Fibroblast of peridontal ligament (primary cell): Measurements from ENCODE around the gene HCRTR1.

Experiments used
- DNase-seq: peaks from one replicate; pipeline ENCODE4 v3.0.0-alpha.2; 2010; ENCODE audit errors: extremely low read depth

Gene HCRTR1

GRCh38 chr1:31626223-31627207, 9.0 kb downstream of the HCRTR1 start:
- DNase-seq = no peak

DNA sequence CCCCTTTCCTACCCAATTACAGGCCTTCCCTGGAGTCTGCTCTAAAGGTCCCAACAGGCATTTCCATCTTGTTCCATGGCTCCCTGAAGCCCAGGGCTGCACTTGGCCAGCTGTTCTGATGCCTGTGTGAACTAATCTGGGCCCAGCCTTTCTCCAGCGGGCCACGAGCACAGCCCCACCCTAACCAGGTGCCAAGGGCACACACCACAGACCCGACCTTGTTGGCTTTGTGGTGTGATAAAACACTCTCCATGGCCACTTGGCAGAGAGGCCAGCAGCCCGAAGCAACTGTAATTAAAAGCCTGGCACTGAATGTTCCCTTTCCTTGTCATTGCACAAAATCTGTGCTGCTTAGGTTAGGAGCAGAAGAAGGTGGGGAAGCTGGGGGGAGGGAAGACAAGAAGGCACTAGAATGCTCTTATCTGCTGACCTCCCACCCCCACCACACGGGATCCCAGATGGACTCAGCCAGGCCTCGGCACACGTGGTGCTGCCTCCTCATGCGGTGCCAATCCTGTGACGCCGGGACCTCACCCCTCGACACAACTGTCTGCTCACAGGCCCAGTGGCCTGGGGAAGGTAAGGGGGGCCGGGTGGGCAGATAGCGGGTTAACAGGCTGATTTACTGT, 9.9 kb downstream of the HCRTR1 start:
- DNase-seq = no peak

GRCh38 chr1:31627930-31628559, 10.6 kb downstream of the HCRTR1 start:
- DNase-seq = no peak

GRCh38 chr1:31628931-31629556, 11.6 kb downstream of the HCRTR1 start:
- no peak for DNase-seq

GRCh38 chr1:31632649-31633048, 15.2 kb downstream of the HCRTR1 start:
- DNase-seq = no peak

DNA sequence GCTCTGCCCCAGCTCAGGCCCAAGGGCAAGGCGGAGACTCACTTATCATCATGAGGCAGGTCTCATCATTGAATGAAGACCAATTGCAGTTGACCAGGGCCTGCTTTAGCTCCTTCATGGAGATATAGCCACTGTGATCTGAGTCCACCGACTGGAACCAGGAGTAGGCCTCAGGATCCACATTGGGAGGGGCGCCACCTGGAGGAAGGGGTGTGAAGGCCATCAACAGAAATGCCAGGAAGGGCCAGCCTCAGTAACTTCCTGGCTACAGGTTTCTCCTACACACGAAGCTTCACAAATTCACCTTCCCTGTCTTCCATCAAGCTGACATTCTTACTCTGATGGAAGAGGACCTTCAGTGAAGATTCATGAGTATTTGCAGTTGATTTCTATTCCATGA, 15.6 kb downstream of the HCRTR1 start:
- no peak for DNase-seq

DNA sequence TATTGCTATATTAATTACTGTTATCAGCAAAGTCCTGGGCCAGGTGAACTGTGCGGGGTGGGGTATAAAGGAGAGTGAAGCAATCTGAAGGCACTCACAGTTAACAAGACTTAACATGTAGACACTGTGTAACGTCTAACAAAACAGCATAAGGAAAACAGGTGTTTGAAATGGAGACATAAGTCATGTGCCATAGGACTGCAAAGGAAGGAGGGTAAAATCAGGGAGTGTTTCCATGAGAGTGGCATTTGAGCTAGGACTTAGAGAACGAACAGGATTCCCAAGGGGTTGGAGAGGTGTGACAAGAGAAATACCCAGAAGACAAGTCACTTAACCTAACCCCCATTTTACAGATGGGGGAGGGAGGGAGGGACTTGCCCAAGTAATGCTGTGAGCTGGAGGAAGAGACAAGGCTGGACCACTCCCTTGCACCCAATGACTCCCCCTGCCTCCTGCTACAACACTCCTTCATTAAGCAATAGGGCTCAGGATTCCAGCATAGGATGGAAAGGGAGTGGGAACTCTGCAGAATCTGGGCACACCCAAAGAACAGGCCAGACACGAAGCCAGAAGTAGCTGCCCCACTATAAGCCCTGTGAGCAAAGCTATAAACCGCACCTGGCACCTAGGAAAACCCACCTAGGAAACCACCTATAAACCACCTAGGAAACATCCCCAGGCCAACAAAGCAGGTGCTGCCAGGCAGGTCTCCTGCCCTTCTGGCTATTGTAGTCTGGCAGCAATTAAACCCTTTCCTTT, 20.6 kb downstream of the HCRTR1 start:
- DNase-seq = no peak

DNA sequence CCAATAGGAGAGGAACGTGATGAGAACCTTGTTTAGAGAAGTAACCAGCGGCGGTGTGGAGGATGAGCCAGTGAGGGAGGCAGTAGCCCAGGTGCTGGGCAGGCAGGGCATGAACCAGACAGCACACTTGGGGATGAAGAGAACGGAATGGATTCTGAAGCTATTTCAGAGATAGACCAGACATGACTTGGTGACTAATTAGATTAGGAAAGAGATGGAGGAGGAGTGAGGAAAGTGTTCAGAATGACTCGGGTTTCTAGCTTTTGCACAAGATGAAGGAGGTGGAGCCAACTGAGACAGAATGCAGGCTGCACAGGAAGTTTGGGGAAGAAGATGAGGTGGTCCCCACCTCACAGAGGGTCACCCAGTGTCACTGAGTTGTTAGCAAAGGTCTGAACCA, 22.1 kb downstream of the HCRTR1 start:
- peak; percentile 67 for DNase-seq

DNA sequence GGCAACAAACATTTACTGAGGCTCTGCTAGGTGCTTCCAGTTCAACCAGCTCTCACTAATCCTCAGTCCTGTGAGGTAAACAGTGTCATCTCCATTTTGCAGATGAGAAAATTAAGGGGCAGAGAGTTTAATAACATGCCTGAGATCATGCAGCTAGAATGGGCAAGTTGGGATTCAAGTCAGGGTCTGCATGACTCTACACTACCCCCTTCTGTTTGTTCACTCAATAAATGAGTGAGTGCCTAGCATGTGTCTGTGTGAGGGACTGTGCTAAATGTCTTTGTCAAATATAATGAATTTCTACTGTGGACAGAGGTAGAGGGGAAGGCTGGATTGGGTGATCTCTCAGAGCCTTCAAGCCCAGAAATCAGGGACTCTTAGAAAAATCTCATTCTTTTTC, 22.7 kb downstream of the HCRTR1 start:
- no peak for DNase-seq

DNA sequence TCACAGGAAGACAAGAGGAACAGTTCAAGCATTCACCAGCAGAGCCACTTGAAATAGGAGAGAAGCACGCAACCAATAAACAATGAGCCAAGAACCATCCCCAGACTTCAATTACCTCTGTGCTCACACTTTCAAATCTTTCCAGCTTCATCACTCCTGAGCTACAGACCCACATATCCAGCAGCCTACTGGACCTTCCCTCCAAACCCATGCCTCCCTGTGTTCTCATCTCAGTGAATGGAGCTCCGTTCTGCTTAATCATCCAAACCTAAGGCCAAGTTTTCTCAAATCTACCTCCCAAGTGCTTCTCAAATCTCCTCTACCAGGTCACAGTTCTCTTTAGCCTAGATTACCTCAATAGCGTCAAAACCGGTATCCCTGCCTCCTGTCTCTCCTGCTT, 23.5 kb downstream of the HCRTR1 start:
- no peak for DNase-seq

GRCh38 chr1:31642366-31642765, 24.9 kb downstream of the HCRTR1 start:
- no peak for DNase-seq

- DNase-seq = no peak
Observed at GRCh38 chr1:31642897-31643296, 25.4 kb downstream of the HCRTR1 start.

- no peak for DNase-seq
Observed at GRCh38 chr1:31643976-31644559, 26.6 kb downstream of the HCRTR1 start.

DNA sequence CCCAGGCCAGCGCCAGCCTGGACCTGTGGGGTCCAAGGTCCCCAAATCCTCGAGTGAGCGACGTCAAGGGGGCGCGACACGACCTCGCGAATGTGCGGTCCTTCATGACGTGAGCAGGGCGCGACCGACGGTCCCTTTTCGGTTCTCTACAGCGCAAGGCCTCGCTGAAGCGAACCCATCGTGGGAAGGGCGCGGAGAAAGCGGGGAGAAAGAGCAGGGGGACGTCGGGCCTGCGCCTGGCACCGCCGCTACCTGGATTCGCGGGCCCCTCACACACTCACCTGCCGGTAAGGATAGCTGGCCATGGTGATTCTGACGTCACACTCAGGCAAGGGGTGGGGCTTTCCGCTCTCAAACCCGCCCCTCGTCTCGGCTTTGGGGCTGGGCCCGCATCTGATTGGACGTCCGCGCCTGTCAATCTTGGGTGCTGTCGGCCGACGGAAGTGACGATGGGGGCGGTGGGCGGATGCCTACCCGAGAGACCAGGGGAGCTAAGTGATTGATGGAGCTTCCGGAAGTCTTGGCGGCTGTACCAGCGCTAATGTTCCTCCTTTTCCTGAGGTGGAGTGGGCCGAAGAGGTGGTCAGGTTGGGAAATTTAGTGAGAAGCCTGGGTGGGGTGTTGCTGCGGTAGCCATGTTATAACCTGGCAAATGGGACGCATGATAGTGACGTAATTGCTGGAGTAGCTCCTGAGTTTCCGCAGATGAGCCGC, 27.2 kb downstream of the HCRTR1 start, which contains the start of gene PEF1:
Gene PEF1 (minus strand): TSS at position 317 of the 714 bp plus-strand sequence. CDS start 12 bp downstream, at position 305.
- DNase-seq = peak; percentile 97

DNA sequence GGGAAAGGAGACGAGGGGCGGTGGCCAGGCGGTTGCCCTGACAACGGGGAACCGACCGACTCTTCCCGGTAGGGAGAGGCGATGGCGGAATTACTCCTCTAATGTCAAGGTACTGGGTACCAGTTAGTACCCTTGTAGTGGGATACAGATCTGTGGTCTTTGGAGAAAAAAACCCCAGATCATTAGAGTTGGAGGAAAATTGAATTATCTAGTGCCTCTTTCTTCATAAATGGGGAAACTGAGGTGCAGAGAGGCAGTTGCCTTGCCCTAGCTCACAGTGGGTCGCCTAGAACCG, 27.7 kb downstream of the HCRTR1 start:
- no peak for DNase-seq

- no peak for DNase-seq
Observed at GRCh38 chr1:31646259-31646960, 28.9 kb downstream of the HCRTR1 start.

DNA sequence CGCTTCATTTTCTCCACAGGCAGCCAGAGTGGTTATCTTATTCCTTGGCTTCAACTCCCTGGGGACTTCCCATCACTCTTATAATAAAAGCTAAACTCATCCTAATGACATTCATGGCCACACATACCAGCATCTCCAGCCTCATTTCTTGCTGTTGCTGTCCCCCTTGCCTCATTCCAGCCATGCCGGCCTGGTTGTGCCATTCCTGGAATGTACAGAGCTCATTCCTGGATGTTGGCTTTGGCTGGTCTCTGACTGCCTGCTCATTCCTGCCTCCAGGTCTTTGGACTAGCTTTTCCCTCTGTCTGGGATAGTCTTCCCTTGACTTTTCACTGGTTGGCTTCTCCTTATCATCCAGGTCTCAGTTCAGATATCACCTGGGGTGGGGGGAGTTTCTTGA, 29.6 kb downstream of the HCRTR1 start:
- DNase-seq = peak; percentile 27

GRCh38 chr1:31648190-31648589, 30.7 kb downstream of the HCRTR1 start:
- no peak for DNase-seq

DNA sequence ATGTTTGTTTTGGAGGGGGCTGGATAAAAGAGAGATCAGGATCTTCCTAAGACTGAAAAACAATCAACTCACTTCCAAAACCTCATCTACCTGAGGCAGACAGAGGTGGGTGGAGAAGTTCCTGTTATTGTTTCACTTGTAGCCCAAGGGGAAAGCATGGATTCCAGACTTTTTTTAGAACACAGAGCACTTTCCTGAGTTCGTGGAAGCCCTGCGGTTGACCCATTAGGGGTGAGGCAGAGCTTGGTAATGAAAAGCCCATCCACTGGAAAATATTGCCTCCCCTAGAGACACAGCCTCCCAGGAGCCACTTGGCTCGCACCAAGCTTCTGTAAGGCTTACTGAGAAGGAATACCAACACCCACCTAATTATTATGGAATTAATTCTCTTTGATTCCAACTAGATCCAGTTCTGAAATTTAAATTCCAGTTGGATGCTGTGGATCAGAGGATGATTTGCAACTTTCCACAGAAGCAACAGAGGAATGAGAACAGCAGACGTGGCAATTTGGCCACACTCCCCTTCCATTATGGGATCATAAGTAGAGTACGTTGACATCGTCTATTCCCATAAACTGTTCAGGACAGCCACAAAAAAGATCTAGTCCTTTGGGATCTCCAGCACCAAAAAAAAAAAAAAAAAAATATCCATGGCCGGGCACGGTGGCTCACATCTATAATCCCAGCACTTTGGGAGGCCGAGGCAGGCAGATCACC, 31.3 kb downstream of the HCRTR1 start:
- no peak for DNase-seq
